ENCODE measurements around the gene GUCA1C. TPM values are rescaled to one million over a fixed set of nuclear protein-coding genes. Genes with fewer than 3 reads are reported as not detected.

GUCA1C gene
- total RNA-seq, 1 experiment from 2014 or later = not detected

GRCh38 chr3:108862865-108863798 lies 90.5 kb downstream of the GUCA1C start:
- H3K4me3 ChIP-seq (ENCODE audit: low read depth, low read length) = no peak overlapping the region
- intact Hi-C loops (cut with micrococcal nuclease; ENCODE audit: unreplicated experiment) = no loop called here
- no peaks in the 10 kb centered on the region for H3K27me3 ChIP-seq (replicated peaks; ENCODE audit: control insufficient read depth, insufficient read depth, low read length)
- H3K36me3 Mint-ChIP-seq (ENCODE audit: insufficient read depth, unreplicated experiment) = no peaks in the 10 kb centered on the region
- no peaks in the 10 kb centered on the region for H3K4me1 ChIP-seq
- H3K27me3 Mint-ChIP-seq (ENCODE audit: insufficient read depth, unreplicated experiment) = peaks cover 10% of the 10 kb centered on the region
- H3K36me3 ChIP-seq (ENCODE audit: control insufficient read depth, insufficient read depth, low read length) = no peaks in the 10 kb centered on the region
- no peak for TF ChIP-seq CTCF (IDR thresholded peaks at IDR 0.05; ENCODE audit: insufficient read depth in 1 of 2, low read depth in 1 of 2, low read length in 1 of 2, severe bottlenecking in 1 of 2, unreplicated experiment in 1 of 2)
- H3K4me3 Mint-ChIP-seq (ENCODE audit: unreplicated experiment) = no peak overlapping the region
- no TSS peak for BruUV-seq (replicated peaks)
- ChIA-PET POLR2A (no interaction called here), CTCF (no interaction called here)
- no peaks in the 10 kb centered on the region for H3K9me3 Mint-ChIP-seq (ENCODE audit: unreplicated experiment)
- DNase-seq = no peak
- H3K9me3 ChIP-seq = no peaks in the 10 kb centered on the region
- no peak overlapping the region for H3K27ac Mint-ChIP-seq (ENCODE audit: unreplicated experiment)
- H3K4me1 Mint-ChIP-seq (ENCODE audit: low read depth, unreplicated experiment) = no peaks in the 10 kb centered on the region

- no peaks in the 10 kb centered on the region for H3K4me1 ChIP-seq
- no peak overlapping the region for H3K4me3 ChIP-seq (ENCODE audit: low read depth, low read length)
- Mint-ChIP-seq H3K4me3 (ENCODE audit: unreplicated experiment) (no peak overlapping the region), H3K4me1 (ENCODE audit: low read depth, unreplicated experiment) (no peaks in the 10 kb centered on the region), H3K27ac (ENCODE audit: unreplicated experiment) (no peak overlapping the region), H3K36me3 (ENCODE audit: insufficient read depth, unreplicated experiment) (no peaks in the 10 kb centered on the region), H3K27me3 (ENCODE audit: insufficient read depth, unreplicated experiment) (peaks cover 13% of the 10 kb centered on the region), H3K9me3 (ENCODE audit: unreplicated experiment) (no peaks in the 10 kb centered on the region)
- no peak for DNase-seq
- BruUV-seq (replicated peaks) = no TSS peak
- H3K36me3 ChIP-seq (ENCODE audit: control insufficient read depth, insufficient read depth, low read length) = no peaks in the 10 kb centered on the region
- no peaks in the 10 kb centered on the region for H3K9me3 ChIP-seq
- CTCF ChIA-PET = no interaction called here
- POLR2A ChIA-PET = no interaction called here
- no peaks in the 10 kb centered on the region for H3K27me3 ChIP-seq (replicated peaks; ENCODE audit: control insufficient read depth, insufficient read depth, low read length)
- intact Hi-C loops (cut with micrococcal nuclease; ENCODE audit: unreplicated experiment) = no loop called here
- TF ChIP-seq CTCF (IDR thresholded peaks at IDR 0.05; ENCODE audit: insufficient read depth in 1 of 2, low read depth in 1 of 2, low read length in 1 of 2, severe bottlenecking in 1 of 2, unreplicated experiment in 1 of 2) = no peak
These were observed 92.3 kb downstream of the GUCA1C start for GRCh38 chr3:108861401-108861800.

Other genes starting within 250 kb of the GUCA1C start
- gene RETNLB, start 196.5 kb downstream of the GUCA1C start, total RNA-seq (2022) = not detected in 2 replicates
- not detected in 2 replicates for gene TRAT1, start 131.1 kb downstream of the GUCA1C start, total RNA-seq (2022)
- gene MORC1, start 164.3 kb upstream of the GUCA1C start, total RNA-seq (2022) = not detected in 2 replicates
- 0.48 and 0.81 TPM in 2 replicates for gene C3orf85, start 182.8 kb upstream of the GUCA1C start, total RNA-seq (2022)